ENCODE measurements around the gene WDR48. TPM values are rescaled to one million over a fixed set of nuclear protein-coding genes. Genes with fewer than 3 reads are reported as not detected.

Gene WDR48
- total RNA-seq, 3 donors from 2014 or later, result 32.8 to 48.9 (median 33.8) TPM

GRCh38 chr3:39088456-39088855 lies 36.6 kb downstream of the WDR48 start:
- peaks cover 5% of the 10 kb centered on the region for H3K36me3 ChIP-seq
- no peaks in the 10 kb centered on the region for H3K27me3 ChIP-seq
- H3K27ac ChIP-seq, result no peak overlapping the region
- intact Hi-C loops (cut with DNase I; ENCODE audit: low total_unique reads), result no loop called here
- H3K9me3 ChIP-seq, result no peaks in the 10 kb centered on the region
- H3K4me3 ChIP-seq, result no peak overlapping the region
- no peak for TF ChIP-seq POLR2AphosphoS5 (IDR thresholded peaks at IDR 0.05)
- TF ChIP-seq CTCF (IDR thresholded peaks at IDR 0.05), result no peak
- no peak for TF ChIP-seq POLR2A (IDR thresholded peaks at IDR 0.05)
- no peak for DNase-seq (ENCODE audit: low spot score in 2 of 2)
- H3K4me1 ChIP-seq, result no peaks in the 10 kb centered on the region

GRCh38 chr3:39088889-39089288 lies 37.1 kb downstream of the WDR48 start:
- H3K36me3 ChIP-seq, result peaks cover 5% of the 10 kb centered on the region
- H3K4me1 ChIP-seq, result no peaks in the 10 kb centered on the region
- TF ChIP-seq CTCF (IDR thresholded peaks at IDR 0.05) (no peak), POLR2AphosphoS5 (IDR thresholded peaks at IDR 0.05) (no peak), POLR2A (IDR thresholded peaks at IDR 0.05) (no peak)
- intact Hi-C loops (cut with DNase I; ENCODE audit: low total_unique reads), result no loop called here
- no peak for DNase-seq (ENCODE audit: low spot score in 2 of 2)
- H3K27ac ChIP-seq, result no peak overlapping the region
- no peaks in the 10 kb centered on the region for H3K27me3 ChIP-seq
- no peaks in the 10 kb centered on the region for H3K9me3 ChIP-seq
- H3K4me3 ChIP-seq, result no peak overlapping the region

GRCh38 chr3:39090922-39091321 lies 39.1 kb downstream of the WDR48 start:
- Histone ChIP-seq H3K9me3 (no peaks in the 10 kb centered on the region), H3K36me3 (peaks cover 5% of the 10 kb centered on the region), H3K4me1 (no peaks in the 10 kb centered on the region), H3K27ac (no peak overlapping the region), H3K27me3 (no peaks in the 10 kb centered on the region), H3K4me3 (no peak overlapping the region)
- TF ChIP-seq POLR2AphosphoS5 (IDR thresholded peaks at IDR 0.05) (no peak), POLR2A (IDR thresholded peaks at IDR 0.05) (no peak)
- no peak for DNase-seq (ENCODE audit: low spot score in 2 of 2)
- intact Hi-C loops (cut with DNase I; ENCODE audit: low total_unique reads), result no loop called here

GRCh38 chr3:39094851-39095677 lies 43.2 kb downstream of the WDR48 start:
- no peak for DNase-seq (ENCODE audit: low spot score in 2 of 2)
- Histone ChIP-seq H3K27me3 (no peaks in the 10 kb centered on the region), H3K36me3 (peaks cover 17% of the 10 kb centered on the region), H3K4me3 (no peak overlapping the region), H3K9me3 (no peaks in the 10 kb centered on the region), H3K4me1 (no peaks in the 10 kb centered on the region), H3K27ac (peak overlapping the region; percentile 65 to 89)
- intact Hi-C loops (cut with DNase I; ENCODE audit: low total_unique reads), result no loop called here
- no peak for TF ChIP-seq POLR2A (IDR thresholded peaks at IDR 0.05)
- TF ChIP-seq POLR2AphosphoS5 (IDR thresholded peaks at IDR 0.05), result no peak
- no peak for TF ChIP-seq CTCF (IDR thresholded peaks at IDR 0.05)

GRCh38 chr3:39095778-39096177 lies 44.0 kb downstream of the WDR48 start:
- peak overlapping the region; percentile 65 to 89 for H3K27ac ChIP-seq
- H3K4me3 ChIP-seq, result no peak overlapping the region
- TF ChIP-seq POLR2A (IDR thresholded peaks at IDR 0.05), result no peak
- TF ChIP-seq CTCF (IDR thresholded peaks at IDR 0.05), result no peak
- TF ChIP-seq POLR2AphosphoS5 (IDR thresholded peaks at IDR 0.05), result no peak
- peaks cover 17% of the 10 kb centered on the region for H3K36me3 ChIP-seq
- no peak for DNase-seq (ENCODE audit: low spot score in 2 of 2)
- no peaks in the 10 kb centered on the region for H3K27me3 ChIP-seq
- intact Hi-C loops (cut with DNase I; ENCODE audit: low total_unique reads), result no loop called here
- H3K4me1 ChIP-seq, result no peaks in the 10 kb centered on the region
- H3K9me3 ChIP-seq, result no peaks in the 10 kb centered on the region
